Endothelial cell of umbilical vein (primary cell): ENCODE results near the gene APOM. TPM values are rescaled to one million over a fixed set of nuclear protein-coding genes. Genes with fewer than 3 reads are reported as not detected.
A peak's percentile ranks its signal among the peaks of the same experiment; 100 is the strongest.

Experiments
- BruUV-seq: library from RNA; stranded (reverse); fragments of 400-500 nt; replicated peaks from 2 replicates; lab custom pipeline; 2021; lab: Mats Ljungman, UMichigan
- CTCF ChIA-PET: fragments of 300-600, 350-600 bp; sonication (Branson Sonifier 250); formaldehyde crosslinking; loops from one replicate; lab custom pipeline; 2021; ENCODE audit warnings: antibody characterized with exemption, inconsistent platforms; lab: Charles Lee
- POLR2A ChIA-PET: fragments of 300-600, 350-600 bp; sonication (Branson Sonifier 250); formaldehyde crosslinking; loops from one replicate; lab custom pipeline; 2021; ENCODE audit warnings: antibody characterized with exemption, inconsistent platforms; lab: Charles Lee
- DNase-seq: peaks from one replicate; pipeline ENCODE4 v3.0.0-alpha.2; 2011; ENCODE audit warnings: low read depth, low spot score
- FAIRE-seq: peaks from 2 replicates; lab custom pipeline; 2011; peaks lifted over from hg19 to GRCh38; lab: Jason Lieb, UNC
- H2AFZ ChIP-seq: 2 replicates; pipeline ENCODE4 v1.6.0; 2012; ENCODE audit warnings: low read depth, low read length, control low read depth, inconsistent platforms
- H3K27ac ChIP-seq: 2 replicates; pipeline ENCODE4 v1.5.1; 2011; ENCODE audit warnings: low read depth, mild to moderate bottlenecking, control low read depth, low read length, moderate library complexity; ENCODE audit not compliant: insufficient read depth
- H3K27me3 ChIP-seq, 2 experiments: 2 replicates each; pipeline versions ENCODE4 v1.6.0 to v1.6.1; 2011; ENCODE audit warnings: low read length in 2 of 2, mixed read lengths in 1 of 2; ENCODE audit not compliant: control insufficient read depth in 2 of 2, insufficient read depth in 2 of 2
- H3K36me3 ChIP-seq, 2 experiments: 2 replicates in 1 of 2; 3 replicates in 1 of 2; pipeline ENCODE4 v1.5.1; 2011; ENCODE audit warnings: low read length in 2 of 2, mild to moderate bottlenecking in 1 of 2, moderate library complexity in 1 of 2; ENCODE audit not compliant: control insufficient read depth in 2 of 2, insufficient read depth in 2 of 2; ENCODE audit errors: extremely low read depth in 1 of 2
- H3K4me1 ChIP-seq: 3 replicates; pipeline ENCODE4 v1.5.1; 2011; ENCODE audit warnings: mild to moderate bottlenecking, low read length; ENCODE audit not compliant: control insufficient read depth, insufficient read depth; ENCODE audit errors: extremely low read depth
- H3K4me2 ChIP-seq: 2 replicates; pipeline ENCODE4 v1.6.1; 2011; ENCODE audit warnings: low read length, control low read depth, mixed read lengths; ENCODE audit not compliant: insufficient read depth
- H3K4me3 ChIP-seq, 3 experiments: fragments of 200-600 bp in 1 of 3; sonication (generic), shearing (Covaris generic) in 1 of 3; replicated peaks in 1 of 3; 2 replicates each; pipeline ENCODE4 v1.5.1; 2011 to 2016; ENCODE audit warnings: control low read depth in 3 of 3, low read length in 3 of 3, mild to moderate bottlenecking in 2 of 3, inconsistent platforms in 1 of 3, low read depth in 1 of 3, moderate library complexity in 1 of 3; ENCODE audit not compliant: insufficient read depth in 1 of 3
- H3K79me2 ChIP-seq: 2 replicates; pipeline ENCODE4 v1.6.0; 2012; ENCODE audit warnings: low read length, inconsistent platforms; ENCODE audit not compliant: control insufficient read depth, insufficient read depth
- H3K9ac ChIP-seq: replicated peaks from 2 replicates; pipeline ENCODE3; 2011; ENCODE audit warnings: low read length, control low read depth; ENCODE audit not compliant: insufficient read depth; ENCODE audit errors: extremely low read depth
- H3K9me1 ChIP-seq: replicated peaks from 3 replicates; pipeline ENCODE4 v1.6.0; 2011; ENCODE audit warnings: mild to moderate bottlenecking, low read length; ENCODE audit not compliant: control insufficient read depth, insufficient read depth; ENCODE audit errors: extremely low read depth
- H3K9me3 ChIP-seq: replicated peaks from 2 replicates; pipeline ENCODE4 v1.5.1; 2012; ENCODE audit warnings: low read length, inconsistent platforms; ENCODE audit not compliant: control insufficient read depth, insufficient read depth
- H4K20me1 ChIP-seq: replicated peaks from 2 replicates; pipeline ENCODE3; 2011; ENCODE audit warnings: mild to moderate bottlenecking, low read length; ENCODE audit not compliant: control insufficient read depth, insufficient read depth; ENCODE audit errors: extremely low read depth
- CTCF ChIP-seq, 2 donors: IDR thresholded peaks; 1 replicate in 1 of 2; 2 replicates in 1 of 2; pipeline ENCODE4 v1.5.1; 2011; ENCODE audit warnings: low read length in 2 of 2, mild to moderate bottlenecking in 2 of 2, moderate library complexity in 2 of 2, control low read depth in 1 of 2, inconsistent platforms in 1 of 2, low read depth in 1 of 2; ENCODE audit not compliant: insufficient read depth in 1 of 2; ENCODE audit errors: extremely low read depth in 1 of 2
- JUN ChIP-seq: IDR thresholded peaks from 2 replicates; pipeline ENCODE4 v1.6.1; 2011; ENCODE audit warnings: borderline replicate concordance, low read depth; ENCODE audit not compliant: insufficient read length, insufficient read depth
- dilution Hi-C: fragments of 300-500 bp; cut with MboI; formaldehyde crosslinking; loops from one replicate; pipeline ENCODE4 v1.15.0; 2019; ENCODE audit warnings: low sequenced_read_pairs; ENCODE audit not compliant: extremely low pct_ligation_motif_present
- intact Hi-C: fragments of 100-400 bp; cut with micrococcal nuclease; formaldehyde crosslinking; loops from one replicate; pipeline ENCODE4 v1.10.0; 2022
- polyA plus RNA-seq, 4 experiments: library from polyadenylated mRNA; depleted of rRNA in 3 of 4; stranded (reverse) in 3 of 4; unstranded in 1 of 4; fragments of >200 nt; gene quantifications; 2 replicates each; pipeline versions ENCODE4 v1.2.1 to v1.2.3, GENCODE V29; 2011 to 2012; ENCODE audit warnings: missing spikeins in 1 of 4
- total RNA-seq: library from RNA; stranded (reverse); gene quantifications from 2 replicates; pipeline ENCODE4 v1.2.3, GENCODE V29; 2021

The APOM gene
- total and polyA plus RNA-seq, 2 donors (not counting 3 experiments of a cell fraction or from before 2014, with no cell fraction given) = 2.5 TPM; not detected in 1

GRCh38 chr6:31680226-31681134, 24.8 kb downstream of the APOM start, which contains the start of gene LY6G5C:
Gene LY6G5C, minus strand, starts transcription at chr6:31681067. Its CDS starts 694 bp downstream, at chr6:31680373.
- Histone ChIP-seq H3K9ac (peak within 1 kb of the TSS; percentile 30), H3K36me3 (no peaks in the 10 kb centered on the region), H3K9me3 (no peaks in the 10 kb centered on the region), H3K79me2 (no peaks in the 10 kb centered on the region), H3K4me3 (peak within 1 kb of the TSS; percentile 18 to 59 (median 47)), H4K20me1 (no peaks in the 10 kb centered on the region), H3K27me3 (no peaks in the 10 kb centered on the region), H2AFZ (peak within 1 kb of the TSS; percentile 94), H3K27ac (peak within 1 kb of the TSS; percentile 18), H3K4me1 (peaks cover 8% of the 10 kb centered on the region), H3K9me1 (no peaks in the 10 kb centered on the region), H3K4me2 (peak within 1 kb of the TSS; percentile 65)
- peak; percentile 81 for DNase-seq
- intact Hi-C loops (loop anchor here (1.0 to 2.0 kb wide), 10 partner anchors 14 to 272 kb away; partner anchors contain the start of genes ABHD16A, CSNK2B, DDAH2 and NFKBIL1), dilution Hi-C loops (no loop called here)
- ChIA-PET POLR2A (interaction anchor here (0.6 to 0.8 kb wide), 2 partner anchors 57 to 149 kb away, joined by 3 to 7 read pairs; no protein-coding TSS in a partner anchor), CTCF (interaction anchor here (0.6 to 3.5 kb wide), 19 partner anchors 9 to 272 kb away, joined by 3 to 44 read pairs (median 4); partner anchors contain the start of genes ABHD16A, DDAH2, HSPA1B and MSH5)
- peak; percentile 84 for FAIRE-seq
- TF ChIP-seq JUN = no peak
- peak; percentile 60 to 66 for TF ChIP-seq CTCF (IDR thresholded peaks at IDR 0.05; ENCODE audit: extremely low read depth in 1 of 2, insufficient read depth in 1 of 2, low read depth in 1 of 2, low read length in 2 of 2)
- no TSS peak for BruUV-seq
